ENCODE measurements around the gene TMSB4X. TPM values are rescaled to one million over a fixed set of nuclear protein-coding genes. Genes with fewer than 3 reads are reported as not detected.
"Not testable (repeated sequence)": the region's sequence is repeated elsewhere in the genome, so short reads cannot be mapped to it uniquely, and the experiment has no call there.

The TMSB4X gene
- total RNA-seq, 1 experiment from 2014 or later, result 1,095 TPM

GRCh38 chrX:12978205-12979025, 3.5 kb downstream of the TMSB4X start:
- POLR2A ChIA-PET, result interaction anchor here (0.6 kb wide), 1 partner anchor 32 kb away, joined by 3 read pairs; no protein-coding TSS in a partner anchor
- peak in 1 of 2 experiments; percentile 47 for DNase-seq

GRCh38 chrX:12979026-12979607, 4.2 kb downstream of the TMSB4X start:
- Mint-ChIP-seq H3K27me3 (ENCODE audit: insufficient read depth, unreplicated experiment) (no peaks in the 10 kb centered on the region), H3K4me1 (ENCODE audit: low read depth, unreplicated experiment) (peaks cover 16% of the 10 kb centered on the region), H3K27ac (ENCODE audit: unreplicated experiment) (peak overlapping the region; percentile 51), H3K4me3 (ENCODE audit: unreplicated experiment) (no peak overlapping the region), H3K36me3 (ENCODE audit: insufficient read depth, unreplicated experiment) (peaks cover 42% of the 10 kb centered on the region), H3K9me3 (ENCODE audit: unreplicated experiment) (no peaks in the 10 kb centered on the region)
- no peak for TF ChIP-seq CTCF (IDR thresholded peaks at IDR 0.05; ENCODE audit: insufficient read depth in 1 of 2, low read depth in 1 of 2, low read length in 1 of 2, severe bottlenecking in 1 of 2, unreplicated experiment in 1 of 2)
- Histone ChIP-seq H3K36me3 (ENCODE audit: control insufficient read depth, insufficient read depth, low read length) (no peaks in the 10 kb centered on the region), H3K4me3 (ENCODE audit: low read depth, low read length) (no peak overlapping the region), H3K4me1 (peaks cover 6% of the 10 kb centered on the region), H3K9me3 (no peaks in the 10 kb centered on the region), H3K27me3 (replicated peaks; ENCODE audit: control insufficient read depth, insufficient read depth, low read length) (no peaks in the 10 kb centered on the region)
- ChIA-PET POLR2A (interaction anchor here (0.5 kb wide), 1 partner anchor 197 kb away, joined by 3 read pairs; no protein-coding TSS in a partner anchor), CTCF (no interaction called here)
- intact Hi-C loops (cut with micrococcal nuclease; ENCODE audit: unreplicated experiment), result loop anchor here (10.0 kb wide), 3 partner anchors 116 to 356 kb away; no protein-coding TSS in a partner anchor
- DNase-seq, result no peak
- BruUV-seq (replicated peaks), result no TSS peak

More at GRCh38 chrX:12978205-12979025, 3.5 kb downstream of the TMSB4X start:
- peaks cover 11% of the 10 kb centered on the region for H3K4me1 Mint-ChIP-seq (ENCODE audit: low read depth, unreplicated experiment)
- peaks cover 42% of the 10 kb centered on the region for H3K36me3 Mint-ChIP-seq (ENCODE audit: insufficient read depth, unreplicated experiment)
- Histone ChIP-seq H3K27me3 (replicated peaks; ENCODE audit: control insufficient read depth, insufficient read depth, low read length) (no peaks in the 10 kb centered on the region), H3K4me3 (ENCODE audit: low read depth, low read length) (no peak overlapping the region), H3K4me1 (peaks cover 6% of the 10 kb centered on the region), H3K36me3 (ENCODE audit: control insufficient read depth, insufficient read depth, low read length) (no peaks in the 10 kb centered on the region), H3K9me3 (no peaks in the 10 kb centered on the region)
- intact Hi-C loops (cut with micrococcal nuclease; ENCODE audit: unreplicated experiment), result loop anchor here (10.0 kb wide), 3 partner anchors 116 to 356 kb away; no protein-coding TSS in a partner anchor
- no peaks in the 10 kb centered on the region for H3K27me3 Mint-ChIP-seq (ENCODE audit: insufficient read depth, unreplicated experiment)
- BruUV-seq (replicated peaks), result no TSS peak
- no peak for TF ChIP-seq CTCF (IDR thresholded peaks at IDR 0.05; ENCODE audit: insufficient read depth in 1 of 2, low read depth in 1 of 2, low read length in 1 of 2, severe bottlenecking in 1 of 2, unreplicated experiment in 1 of 2)
- no peaks in the 10 kb centered on the region for H3K9me3 Mint-ChIP-seq (ENCODE audit: unreplicated experiment)
- peak overlapping the region; percentile 51 for H3K27ac Mint-ChIP-seq (ENCODE audit: unreplicated experiment)
- CTCF ChIA-PET, result no interaction called here
- H3K4me3 Mint-ChIP-seq (ENCODE audit: unreplicated experiment), result no peak overlapping the region

- H3K27ac Mint-ChIP-seq (ENCODE audit: unreplicated experiment), result no peak overlapping the region
- H3K4me3 ChIP-seq (ENCODE audit: low read depth, low read length), result no peak overlapping the region
- H3K9me3 Mint-ChIP-seq (ENCODE audit: unreplicated experiment), result no peaks in the 10 kb centered on the region
- TF ChIP-seq CTCF (IDR thresholded peaks at IDR 0.05; ENCODE audit: insufficient read depth in 1 of 2, low read depth in 1 of 2, low read length in 1 of 2, severe bottlenecking in 1 of 2, unreplicated experiment in 1 of 2), result no peak
- peaks cover 6% of the 10 kb centered on the region for H3K4me1 ChIP-seq
- no peaks in the 10 kb centered on the region for H3K27me3 ChIP-seq (replicated peaks; ENCODE audit: control insufficient read depth, insufficient read depth, low read length)
- no TSS peak for BruUV-seq (replicated peaks)
- intact Hi-C loops (cut with micrococcal nuclease; ENCODE audit: unreplicated experiment), result loop anchor here (10.0 kb wide), 3 partner anchors 115 to 355 kb away; no protein-coding TSS in a partner anchor
- H3K36me3 ChIP-seq (ENCODE audit: control insufficient read depth, insufficient read depth, low read length), result no peaks in the 10 kb centered on the region
- H3K4me3 Mint-ChIP-seq (ENCODE audit: unreplicated experiment), result no peak overlapping the region
- ChIA-PET CTCF (no interaction called here), POLR2A (interaction anchor here (0.5 kb wide), 1 partner anchor 196 kb away, joined by 3 read pairs; no protein-coding TSS in a partner anchor)
- DNase-seq, result no peak
- H3K27me3 Mint-ChIP-seq (ENCODE audit: insufficient read depth, unreplicated experiment), result no peaks in the 10 kb centered on the region
- peaks cover 16% of the 10 kb centered on the region for H3K4me1 Mint-ChIP-seq (ENCODE audit: low read depth, unreplicated experiment)
- H3K36me3 Mint-ChIP-seq (ENCODE audit: insufficient read depth, unreplicated experiment), result peaks cover 41% of the 10 kb centered on the region
- H3K9me3 ChIP-seq, result no peaks in the 10 kb centered on the region
Measured at GRCh38 chrX:12979616-12980015, 4.7 kb downstream of the TMSB4X start.

GRCh38 chrX:12980039-12980438, 5.1 kb downstream of the TMSB4X start:
- H3K4me3 Mint-ChIP-seq (ENCODE audit: unreplicated experiment); BruUV-seq (replicated peaks); POLR2A ChIA-PET: not testable (repeated sequence)

More at GRCh38 chrX:12980039-12980438, 5.1 kb downstream of the TMSB4X start:
- Mint-ChIP-seq H3K4me1 (ENCODE audit: low read depth, unreplicated experiment) (peaks cover 16% of the 10 kb centered on the region), H3K36me3 (ENCODE audit: insufficient read depth, unreplicated experiment) (peaks cover 37% of the 10 kb centered on the region)
- H3K27me3 ChIP-seq (replicated peaks; ENCODE audit: control insufficient read depth, insufficient read depth, low read length); DNase-seq; H3K27me3 Mint-ChIP-seq (ENCODE audit: insufficient read depth, unreplicated experiment); H3K4me1 ChIP-seq; H3K27ac Mint-ChIP-seq (ENCODE audit: unreplicated experiment); CTCF ChIA-PET; intact Hi-C loops (cut with micrococcal nuclease; ENCODE audit: unreplicated experiment); H3K9me3 ChIP-seq; H3K9me3 Mint-ChIP-seq (ENCODE audit: unreplicated experiment); H3K36me3 ChIP-seq (ENCODE audit: control insufficient read depth, insufficient read depth, low read length); H3K4me3 ChIP-seq (ENCODE audit: low read depth, low read length): not testable (repeated sequence)
